Gastrocnemius medialis (tissue), 4 donors: ENCODE measurements around the gene STOX2.

Source experiments
- POLR2A ChIP-seq, 2 donors: fragments of 450-650 bp; IDR thresholded peaks; one replicate each; pipeline ENCODE4 v1.6.1; 2017; ENCODE audit warnings: antibody characterized with exemption in 2 of 2, mild to moderate bottlenecking in 2 of 2, moderate library complexity in 2 of 2
- TF ChIP-seq, protein P1 (sequence below), 5 experiments: fragments of 450-650 bp in 3 of 5; fragments of 200-600 bp in 2 of 5; sonication (generic) in 2 of 5; IDR thresholded peaks in 4 of 5; conservative IDR thresholded peaks in 1 of 5; 1 replicate in 4 of 5; 2 replicates in 1 of 5; pipeline ENCODE4 v1.5.1; 2016 to 2019; ENCODE audit warnings: antibody characterized with exemption in 5 of 5, mild to moderate bottlenecking in 3 of 5, moderate library complexity in 3 of 5

DNA sequence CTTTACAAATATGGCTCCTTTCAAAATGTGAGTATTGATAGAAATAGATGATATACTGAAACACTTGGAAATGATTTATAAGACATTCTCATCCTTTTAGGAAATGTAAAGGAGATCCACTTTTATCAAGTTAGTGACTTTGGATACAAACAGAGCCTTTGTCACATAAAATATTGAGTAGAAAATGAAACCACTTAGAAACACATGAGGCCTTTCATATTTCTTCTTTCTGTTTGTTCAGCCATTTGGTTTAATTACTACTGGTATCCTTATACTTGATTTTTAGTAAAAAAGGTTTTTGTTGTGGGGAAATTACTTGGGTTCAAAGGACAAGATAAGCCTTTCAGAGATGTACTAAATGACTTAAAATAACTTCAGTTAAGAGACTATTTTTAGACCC lies 4.1 kb downstream of the STOX2 start:
- TF ChIP-seq, protein P1, sequence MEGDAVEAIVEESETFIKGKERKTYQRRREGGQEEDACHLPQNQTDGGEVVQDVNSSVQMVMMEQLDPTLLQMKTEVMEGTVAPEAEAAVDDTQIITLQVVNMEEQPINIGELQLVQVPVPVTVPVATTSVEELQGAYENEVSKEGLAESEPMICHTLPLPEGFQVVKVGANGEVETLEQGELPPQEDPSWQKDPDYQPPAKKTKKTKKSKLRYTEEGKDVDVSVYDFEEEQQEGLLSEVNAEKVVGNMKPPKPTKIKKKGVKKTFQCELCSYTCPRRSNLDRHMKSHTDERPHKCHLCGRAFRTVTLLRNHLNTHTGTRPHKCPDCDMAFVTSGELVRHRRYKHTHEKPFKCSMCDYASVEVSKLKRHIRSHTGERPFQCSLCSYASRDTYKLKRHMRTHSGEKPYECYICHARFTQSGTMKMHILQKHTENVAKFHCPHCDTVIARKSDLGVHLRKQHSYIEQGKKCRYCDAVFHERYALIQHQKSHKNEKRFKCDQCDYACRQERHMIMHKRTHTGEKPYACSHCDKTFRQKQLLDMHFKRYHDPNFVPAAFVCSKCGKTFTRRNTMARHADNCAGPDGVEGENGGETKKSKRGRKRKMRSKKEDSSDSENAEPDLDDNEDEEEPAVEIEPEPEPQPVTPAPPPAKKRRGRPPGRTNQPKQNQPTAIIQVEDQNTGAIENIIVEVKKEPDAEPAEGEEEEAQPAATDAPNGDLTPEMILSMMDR (IDR thresholded peaks at IDR 0.05 in 4 of 5, conservative IDR thresholded peaks at IDR 0.05 in 1 of 5), result no peak
- TF ChIP-seq POLR2A (IDR thresholded peaks at IDR 0.05), result no peak
